Measurements from ENCODE around the gene RPRM.
"Not testable (repeated sequence)": the region's sequence is repeated elsewhere in the genome, so short reads cannot be mapped to it uniquely, and the experiment has no call there.

Gene RPRM

GRCh38 chr2:153478289-153479261 is at the start of gene RPRM:
TSS of gene RPRM (minus strand) at chr2:153478762. CDS start at chr2:153478565, 197 bp downstream.
- peak; percentile 53 for DNase-seq (ENCODE audit: low spot score)

DNA sequence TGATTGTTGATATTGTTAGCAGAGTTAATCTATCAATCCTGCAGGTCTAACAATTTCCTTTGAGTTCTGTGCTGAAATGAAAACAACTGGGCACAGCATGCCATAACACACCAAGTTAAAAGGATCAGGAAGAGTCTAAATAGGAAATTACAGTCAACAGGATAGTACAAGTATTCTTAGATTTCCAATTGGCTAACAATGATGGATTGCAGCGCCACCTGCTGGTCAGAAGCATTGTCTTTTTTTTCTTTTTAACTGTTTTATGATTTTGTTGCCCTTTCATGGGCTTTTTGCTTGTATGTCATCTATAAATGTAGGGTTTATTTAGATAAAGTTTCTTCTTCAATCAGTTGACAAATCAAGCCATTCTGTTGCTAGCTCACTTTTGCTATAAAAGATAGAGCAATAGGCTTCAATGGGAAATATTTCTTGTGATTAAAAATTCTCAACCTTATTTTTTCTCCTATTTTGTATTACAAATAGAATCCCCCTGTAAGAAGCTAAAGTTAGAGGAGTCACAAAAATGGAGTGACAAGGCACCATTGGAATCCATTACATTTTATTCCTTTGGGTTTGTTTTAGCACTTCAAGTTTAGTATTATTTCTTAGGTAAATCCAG is 40.8 kb upstream of the RPRM start:
- DNase-seq (ENCODE audit: low spot score), result peak; percentile 39

DNA sequence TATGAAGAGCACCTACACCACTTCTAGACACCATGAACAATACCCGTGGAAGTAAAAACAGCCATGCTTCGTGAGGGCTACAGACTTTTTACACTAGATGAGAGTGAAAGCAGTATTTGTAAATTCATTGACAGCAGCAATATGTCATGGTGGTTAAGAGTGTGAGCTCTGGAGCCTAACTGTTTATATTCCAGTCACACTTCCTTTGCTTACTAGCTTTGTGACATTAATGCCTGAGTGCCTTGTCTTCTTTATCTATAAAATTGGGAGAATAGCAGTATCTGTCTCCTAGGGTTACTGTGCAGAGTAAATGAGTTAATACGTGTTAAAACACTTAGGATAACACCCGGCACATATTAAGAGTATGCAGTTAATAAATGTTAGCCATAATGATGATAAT is 33.8 kb upstream of the RPRM start:
- no peak for DNase-seq (ENCODE audit: low spot score)

- DNase-seq (ENCODE audit: low spot score), result no peak
Observed at GRCh38 chr2:153510996-153511395, 32.4 kb upstream of the RPRM start.

DNA sequence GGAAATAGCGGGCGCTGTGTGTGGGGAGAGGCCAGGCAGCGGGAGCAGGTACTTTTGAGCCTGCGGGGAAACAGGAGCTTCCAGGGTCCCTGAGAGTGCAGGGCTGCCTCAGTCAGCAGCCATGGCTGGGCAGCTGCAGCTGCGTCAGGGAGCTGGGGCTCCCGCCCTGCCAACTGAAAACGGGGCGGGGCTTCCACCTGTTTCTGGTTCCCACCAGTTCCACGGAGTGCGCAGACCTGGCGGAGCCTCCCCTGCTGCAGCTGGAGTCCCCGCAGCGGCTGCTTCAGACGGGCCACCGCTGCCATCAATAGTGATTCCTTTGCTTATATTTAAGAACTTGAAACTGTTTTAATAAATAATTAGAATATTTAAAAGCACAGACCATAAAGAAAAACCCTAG is 30.6 kb upstream of the RPRM start:
- DNase-seq (ENCODE audit: low spot score), result no peak

DNA sequence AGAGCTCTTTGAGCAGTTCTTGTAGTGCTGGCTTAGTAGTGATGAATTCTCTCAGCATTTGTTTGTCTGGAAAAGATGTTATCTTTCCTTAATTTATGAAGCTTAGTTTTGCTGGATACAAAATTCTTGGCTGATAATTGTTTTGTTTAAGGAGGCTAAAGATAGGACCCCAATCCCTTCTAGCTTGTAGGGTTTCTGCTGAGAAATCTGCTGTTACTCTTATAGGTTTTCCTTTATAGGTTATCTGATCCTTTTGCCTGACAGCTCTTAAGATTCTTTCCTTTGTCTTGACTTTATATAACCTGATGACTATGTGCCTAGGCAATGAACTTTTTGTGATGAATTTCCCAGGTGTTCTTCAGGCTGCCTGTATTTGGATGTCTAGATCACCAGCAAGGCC is 27.9 kb upstream of the RPRM start:
- not testable (repeated sequence) for DNase-seq (ENCODE audit: low spot score)

GRCh38 chr2:153499439-153499838 is 20.9 kb upstream of the RPRM start:
- no peak for DNase-seq (ENCODE audit: low spot score)

GRCh38 chr2:153497938-153498629 is 19.5 kb upstream of the RPRM start:
- no peak for DNase-seq (ENCODE audit: low spot score)

GRCh38 chr2:153495725-153496124 is 17.2 kb upstream of the RPRM start:
- no peak for DNase-seq (ENCODE audit: low spot score)

- no peak for DNase-seq (ENCODE audit: low spot score)
Observed at GRCh38 chr2:153488072-153488471, 9.5 kb upstream of the RPRM start.

GRCh38 chr2:153487448-153487847 is 8.9 kb upstream of the RPRM start:
- no peak for DNase-seq (ENCODE audit: low spot score)

GRCh38 chr2:153479573-153479972 is 1.0 kb upstream of the RPRM start:
- DNase-seq (ENCODE audit: low spot score), result no peak

DNA sequence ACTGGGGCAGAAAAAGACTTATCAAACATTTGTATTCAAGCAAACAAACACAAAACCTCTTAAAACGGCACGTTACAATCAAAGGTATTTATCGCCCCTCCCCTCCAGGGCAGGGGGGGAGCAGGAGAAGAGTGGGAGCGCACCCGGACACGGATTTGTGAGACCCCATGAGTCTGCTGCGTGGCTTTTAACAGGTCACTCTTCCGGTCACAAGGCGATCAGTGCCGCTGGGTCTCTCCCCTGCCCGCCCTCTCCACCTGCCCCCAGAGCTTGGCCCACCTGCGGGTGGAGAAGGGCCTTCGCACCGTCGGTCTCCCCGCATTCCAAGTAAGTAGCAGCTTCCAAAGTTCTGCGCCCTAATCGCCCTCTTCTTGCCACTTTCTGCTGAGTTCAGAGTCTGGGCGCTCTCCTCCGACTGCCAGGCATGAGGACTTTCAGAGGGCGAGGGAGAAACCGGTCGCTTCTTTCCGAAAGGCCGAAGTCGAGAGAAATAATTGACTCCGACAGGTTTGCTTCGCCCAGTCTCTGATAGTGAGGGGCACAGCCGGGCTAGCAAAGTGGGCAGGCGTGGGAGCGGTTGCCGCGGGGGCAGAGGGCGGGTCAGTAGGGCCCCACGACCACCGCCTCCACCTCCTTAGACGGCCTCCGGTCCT is 800 bp downstream of the RPRM start:
- no peak for DNase-seq (ENCODE audit: low spot score)

GRCh38 chr2:153476816-153477635 is 1.5 kb downstream of the RPRM start:
- DNase-seq (ENCODE audit: low spot score), result no peak

DNA sequence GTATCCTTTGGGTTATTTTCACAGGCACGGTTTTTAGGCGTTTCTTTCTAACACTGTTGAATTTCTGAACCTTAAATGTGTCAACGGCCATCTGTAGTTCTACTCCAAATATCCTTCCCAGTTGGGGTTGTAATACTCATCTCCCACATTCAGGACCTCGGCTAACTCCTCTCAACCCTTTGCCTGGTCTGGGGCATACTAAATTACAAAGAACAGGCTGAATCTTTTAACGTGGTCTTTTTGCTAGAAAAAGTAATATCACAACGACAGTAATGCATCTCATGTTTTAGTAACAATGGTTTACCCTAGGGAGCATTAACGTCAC is 2.1 kb downstream of the RPRM start:
- DNase-seq (ENCODE audit: low spot score), result no peak

GRCh38 chr2:153474876-153475435 is 3.6 kb downstream of the RPRM start:
- DNase-seq (ENCODE audit: low spot score), result no peak

DNA sequence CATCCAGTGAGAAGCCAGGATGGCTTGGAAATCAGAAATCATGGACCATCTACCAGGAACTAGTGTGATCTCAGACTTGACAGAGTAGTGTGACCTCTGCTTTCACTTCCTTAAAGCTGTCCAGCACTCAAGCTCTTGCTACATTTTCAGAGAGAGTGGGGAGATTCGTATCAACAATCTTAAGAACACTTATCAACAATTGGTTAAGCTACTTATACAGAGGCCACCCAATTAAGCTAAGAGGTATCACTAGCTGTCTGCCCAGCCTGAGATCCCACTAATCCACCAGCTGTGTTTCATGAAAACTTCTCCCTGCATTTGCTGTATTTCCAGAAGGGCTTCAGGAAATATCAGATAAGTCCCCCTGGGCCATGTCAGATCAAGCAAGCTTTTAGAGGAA is 4.2 kb downstream of the RPRM start:
- no peak for DNase-seq (ENCODE audit: low spot score)

- no peak for DNase-seq (ENCODE audit: low spot score)
Observed at GRCh38 chr2:153470867-153471266, 7.7 kb downstream of the RPRM start.

- DNase-seq (ENCODE audit: low spot score), result no peak
Observed at GRCh38 chr2:153464395-153464794, 14.2 kb downstream of the RPRM start.

GRCh38 chr2:153462338-153462859 is 16.2 kb downstream of the RPRM start:
- no peak for DNase-seq (ENCODE audit: low spot score)

- no peak for DNase-seq (ENCODE audit: low spot score)
Observed at GRCh38 chr2:153461453-153461852, 17.1 kb downstream of the RPRM start.

Data from putamen (tissue), 1 donor.